ENCODE measurements around the gene DCDC1.

DNA sequence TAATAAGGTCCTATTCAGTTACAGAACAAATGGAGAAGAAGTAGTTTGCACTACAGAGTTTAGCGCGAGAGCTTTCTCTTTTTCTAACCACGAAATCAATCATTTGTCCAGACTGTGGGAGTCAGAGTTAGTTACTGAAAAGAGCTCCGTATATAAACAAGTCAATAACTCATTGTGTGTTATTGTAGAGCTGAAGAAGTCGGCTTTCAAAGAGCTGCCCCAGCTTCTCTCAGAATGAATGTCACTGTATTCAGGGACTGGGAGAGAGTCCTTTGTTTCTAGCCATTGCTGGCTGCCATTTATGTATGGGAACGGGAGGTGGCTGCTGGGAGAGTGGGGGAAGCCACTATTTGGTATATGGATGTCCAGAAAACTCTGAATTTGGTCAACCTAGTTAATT is 227.8 kb downstream of the DCDC1 start:
- TF ChIP-seq, protein P1, sequence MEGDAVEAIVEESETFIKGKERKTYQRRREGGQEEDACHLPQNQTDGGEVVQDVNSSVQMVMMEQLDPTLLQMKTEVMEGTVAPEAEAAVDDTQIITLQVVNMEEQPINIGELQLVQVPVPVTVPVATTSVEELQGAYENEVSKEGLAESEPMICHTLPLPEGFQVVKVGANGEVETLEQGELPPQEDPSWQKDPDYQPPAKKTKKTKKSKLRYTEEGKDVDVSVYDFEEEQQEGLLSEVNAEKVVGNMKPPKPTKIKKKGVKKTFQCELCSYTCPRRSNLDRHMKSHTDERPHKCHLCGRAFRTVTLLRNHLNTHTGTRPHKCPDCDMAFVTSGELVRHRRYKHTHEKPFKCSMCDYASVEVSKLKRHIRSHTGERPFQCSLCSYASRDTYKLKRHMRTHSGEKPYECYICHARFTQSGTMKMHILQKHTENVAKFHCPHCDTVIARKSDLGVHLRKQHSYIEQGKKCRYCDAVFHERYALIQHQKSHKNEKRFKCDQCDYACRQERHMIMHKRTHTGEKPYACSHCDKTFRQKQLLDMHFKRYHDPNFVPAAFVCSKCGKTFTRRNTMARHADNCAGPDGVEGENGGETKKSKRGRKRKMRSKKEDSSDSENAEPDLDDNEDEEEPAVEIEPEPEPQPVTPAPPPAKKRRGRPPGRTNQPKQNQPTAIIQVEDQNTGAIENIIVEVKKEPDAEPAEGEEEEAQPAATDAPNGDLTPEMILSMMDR (IDR thresholded peaks at IDR 0.05): no peak
- TF ChIP-seq POLR2A (IDR thresholded peaks at IDR 0.05): no peak

All from lower leg skin (tissue), 3 donors.